Motor neuron (in vitro differentiated cells): ENCODE data around the gene OCA2. TPM values are rescaled to one million over a fixed set of nuclear protein-coding genes. Genes with fewer than 3 reads are reported as not detected.

Experiments used
- ATAC-seq, 8 experiments: fragments of 200-7000 bp; cut with Tn5 transposase; replicated peaks in 6 of 8; 2 replicates each; pipeline ENCODE4 v1.8.0; 2021; ENCODE audit warnings: mild to moderate bottlenecking in 8 of 8, moderate library complexity in 8 of 8
- H3K27ac ChIP-seq, 2 donors: fragments of 250-450 bp; sonication (Bioruptor Pico); 2 replicates each; pipeline ENCODE4 v1.9.0; 2021; ENCODE audit warnings: antibody characterized with exemption in 2 of 2, mild to moderate bottlenecking in 2 of 2, moderate library complexity in 1 of 2
- H3K4me1 ChIP-seq, 2 donors: fragments of 250-450 bp; sonication (Bioruptor Pico); replicated peaks in 1 of 2; 2 replicates each; pipeline ENCODE4 v1.6.1; 2021; ENCODE audit warnings: antibody characterized with exemption in 2 of 2, mild to moderate bottlenecking in 2 of 2, moderate library complexity in 1 of 2
- H3K4me3 ChIP-seq, 5 donors: fragments of 250-450 bp; sonication (Bioruptor Pico); 2 replicates each; pipeline ENCODE4 v1.9.0; 2021; ENCODE audit warnings: antibody characterized with exemption in 5 of 5, mild to moderate bottlenecking in 5 of 5, moderate library complexity in 4 of 5
- WGBS, 10 experiments: fragments of 450-650 bp; shearing (Covaris generic); methylation state at CpG; one replicate each; pipeline ENCODE4 v1.0.0; 2022; 5-methylcytosine and 5-hydroxymethylcytosine counted together
- in situ Hi-C, 9 experiments: fragments of 400-800 bp; cut with MboI; loops; one replicate each; pipeline ENCODE4 v1.15.0; 2021; ENCODE audit warnings: low sequenced_read_pairs in 9 of 9, low pct_unique_long_range_greater_than_20kb in 2 of 9; ENCODE audit not compliant: unreplicated experiment in 9 of 9
- total RNA-seq, 8 experiments: library from RNA; unstranded; fragments of 300-600 nt; gene quantifications; 2 replicates each; pipeline versions ENCODE4 v1.2.3 to v1.2.4, GENCODE V29; 2022

The OCA2 gene
- total RNA-seq, 8 experiments from 2014 or later: 0.16 to 1.9 (median 0.29) TPM; not detected in 2

- Histone ChIP-seq H3K4me3 (no peak overlapping the region), H3K27ac (no peak overlapping the region), H3K4me1 (peaks cover 6 to 9% of the 10 kb centered on the region in 2 donors)
- WGBS, 10 experiments: 22 to 94% (median 73%) methylated on average over 2 to 5 of the region's 5 CpGs; no CpG with 5 or more reads in 1 of the 10 experiments
- no peak for ATAC-seq
- in situ Hi-C loops: no loop called here
Observed at GRCh38 chr15:27871902-27872260, 227.2 kb downstream of the OCA2 start.

DNA sequence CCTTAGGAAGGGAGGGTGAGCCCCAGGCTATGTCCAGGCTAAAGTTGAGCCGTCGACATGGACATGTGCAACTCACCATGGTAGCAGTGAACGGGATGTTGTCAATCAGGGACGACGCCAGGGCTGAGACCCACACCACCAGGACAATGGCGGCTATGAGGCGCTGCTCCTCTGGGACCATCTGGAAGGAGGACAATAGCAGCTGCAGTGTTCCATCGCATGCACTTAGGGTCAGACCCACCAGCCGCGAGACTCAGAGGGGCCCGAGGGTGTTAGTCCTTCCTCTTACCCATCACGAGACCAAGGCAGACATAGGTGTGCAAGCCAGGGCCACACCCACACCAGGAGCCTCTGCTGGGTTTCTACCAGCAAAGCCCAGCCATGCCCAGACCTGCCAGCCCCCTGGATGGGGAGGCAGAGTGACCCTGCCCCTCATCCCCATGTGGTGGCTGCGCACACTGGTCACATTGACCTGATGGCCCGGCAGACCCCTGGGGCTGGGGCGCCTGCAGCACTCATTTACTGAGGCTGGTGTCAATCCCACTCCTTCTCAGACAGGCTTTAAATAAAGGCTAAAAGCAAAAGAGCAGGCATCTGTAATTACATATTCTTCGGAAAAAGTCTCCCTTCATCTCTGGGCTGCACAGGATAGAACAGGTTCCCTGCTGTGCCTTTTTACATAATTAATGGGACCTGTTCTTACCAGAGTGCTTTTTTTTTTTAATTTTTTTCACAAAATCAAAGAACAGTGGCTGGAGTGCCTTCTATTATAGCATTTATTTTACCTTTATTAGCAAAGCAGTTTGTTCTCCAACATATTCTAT, 227.8 kb downstream of the OCA2 start:
- 37 to 95% (median 69%) methylated on average over 1 to 4 of the region's 16 CpGs; no CpG with 5 or more reads in 4 of the 10 experiments for WGBS, 10 experiments
- in situ Hi-C loops: no loop called here
- H3K27ac ChIP-seq: peak overlapping the region in 1 of 2 donors; percentile 46

DNA sequence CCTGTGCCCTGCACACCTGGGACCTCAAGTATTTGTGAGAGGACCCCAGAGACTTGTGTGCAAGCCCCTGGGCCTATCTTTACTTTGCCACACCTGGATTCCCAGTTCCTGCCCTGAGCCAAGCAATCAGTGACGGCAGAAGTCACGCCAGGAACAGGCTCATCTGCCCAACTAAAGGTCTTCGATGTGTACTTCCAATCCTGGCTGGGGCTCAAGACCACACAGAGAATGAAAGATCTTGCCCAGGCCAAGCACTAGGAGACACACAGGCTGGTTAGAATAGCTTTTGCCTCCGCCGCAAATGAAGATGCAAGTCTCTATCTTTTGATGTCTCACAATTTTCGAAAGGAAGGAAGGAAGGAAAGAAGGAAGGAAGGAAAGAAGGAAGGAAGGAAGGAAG, 228.8 kb downstream of the OCA2 start:
- in situ Hi-C loops: no loop called here
- no peak overlapping the region for H3K27ac ChIP-seq
- H3K4me1 ChIP-seq: peaks cover 6 to 9% of the 10 kb centered on the region in 2 donors
- H3K4me3 ChIP-seq: no peak overlapping the region
- WGBS, 10 experiments: 10 to 90% (median 72%) methylated on average over 2 to 5 of the region's 6 CpGs; no CpG with 5 or more reads in 4 of the 10 experiments
- no peak for ATAC-seq

More for the DNA sequence above, 227.8 kb downstream of the OCA2 start:
- peaks cover 6 to 9% of the 10 kb centered on the region in 2 donors for H3K4me1 ChIP-seq
- H3K4me3 ChIP-seq: no peak overlapping the region
- peak in 5 of 8 experiments; percentile 29 to 88 (median 85) for ATAC-seq

DNA sequence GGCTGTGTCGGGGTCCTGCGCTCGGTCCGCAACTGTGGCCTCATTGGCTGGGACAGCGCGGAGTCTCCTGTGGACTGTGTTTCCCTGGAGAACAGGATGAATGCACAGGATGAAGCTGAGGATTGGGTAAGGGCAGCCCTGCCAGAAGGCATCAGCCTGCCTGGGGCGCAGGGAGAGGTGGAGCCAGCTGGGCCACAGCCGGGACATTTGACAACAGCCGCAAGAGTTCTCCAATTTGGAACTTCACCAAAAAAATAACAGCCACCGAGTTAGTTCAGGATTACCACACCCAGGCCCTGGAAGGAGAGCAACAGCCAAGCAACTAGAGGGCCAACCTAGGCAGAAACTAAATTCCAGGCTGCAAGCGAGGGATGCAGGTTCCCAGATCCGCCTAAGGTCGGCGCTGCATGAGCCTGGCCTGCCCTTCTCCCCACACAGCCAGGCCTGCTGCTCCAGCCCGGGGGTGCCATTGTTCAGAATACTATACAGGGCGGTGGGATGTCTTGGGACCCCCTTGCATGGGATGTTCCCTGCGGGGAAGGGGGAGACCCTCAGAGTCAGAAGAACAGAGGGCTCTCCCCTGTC, 229.3 kb downstream of the OCA2 start:
- ATAC-seq: no peak
- in situ Hi-C loops: no loop called here
- 17 to 100% (median 75%) methylated on average over 1 to 9 of the region's 17 CpGs; no CpG with 5 or more reads in 3 of the 10 experiments for WGBS, 10 experiments
- no peak overlapping the region for H3K4me3 ChIP-seq
- no peak overlapping the region for H3K27ac ChIP-seq
- peaks cover 6 to 9% of the 10 kb centered on the region in 2 donors for H3K4me1 ChIP-seq

DNA sequence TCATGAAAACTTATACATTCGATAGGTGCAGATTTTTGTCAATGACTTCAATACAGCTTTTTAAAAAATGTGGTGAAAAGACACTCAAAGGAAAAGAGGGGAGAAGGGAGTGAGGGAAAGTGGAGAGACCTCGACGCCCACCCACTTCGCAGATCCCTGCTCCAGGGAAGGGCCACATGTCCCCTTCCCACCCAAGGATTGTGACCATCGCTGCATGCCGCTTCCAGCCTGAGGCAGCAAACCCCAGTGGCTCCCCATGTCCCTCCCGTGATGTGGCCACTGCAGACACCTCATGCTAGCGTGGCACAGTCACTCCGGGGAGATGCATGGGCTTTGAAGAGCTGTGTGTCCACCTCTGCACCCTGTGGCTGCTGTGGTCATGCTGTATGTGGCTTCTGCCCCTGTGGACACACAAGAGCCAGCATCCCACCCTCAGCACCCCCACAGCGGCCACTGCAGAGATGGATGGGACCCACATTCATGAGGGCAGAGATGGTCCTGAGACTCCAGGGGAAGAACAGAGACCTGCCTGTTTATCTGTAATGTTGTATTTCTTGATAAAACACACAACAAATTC, 230.2 kb downstream of the OCA2 start:
- in situ Hi-C loops: no loop called here
- Histone ChIP-seq H3K4me3 (no peak overlapping the region), H3K27ac (no peak overlapping the region), H3K4me1 (peaks cover 6 to 9% of the 10 kb centered on the region in 2 donors)
- no peak for ATAC-seq
- 88 to 100% (median 90%) methylated on average over 1 to 5 of the region's 10 CpGs; no CpG with 5 or more reads in 7 of the 10 experiments for WGBS, 10 experiments

GRCh38 chr15:27867861-27868260, 231.3 kb downstream of the OCA2 start:
- WGBS, 10 experiments: 10 to 100% (median 64%) methylated on average over 1 to 6 of the region's 7 CpGs; no CpG with 5 or more reads in 2 of the 10 experiments
- Histone ChIP-seq H3K27ac (no peak overlapping the region), H3K4me3 (no peak overlapping the region), H3K4me1 (peaks cover 6 to 9% of the 10 kb centered on the region in 2 donors)
- in situ Hi-C loops: no loop called here
- ATAC-seq: no peak

DNA sequence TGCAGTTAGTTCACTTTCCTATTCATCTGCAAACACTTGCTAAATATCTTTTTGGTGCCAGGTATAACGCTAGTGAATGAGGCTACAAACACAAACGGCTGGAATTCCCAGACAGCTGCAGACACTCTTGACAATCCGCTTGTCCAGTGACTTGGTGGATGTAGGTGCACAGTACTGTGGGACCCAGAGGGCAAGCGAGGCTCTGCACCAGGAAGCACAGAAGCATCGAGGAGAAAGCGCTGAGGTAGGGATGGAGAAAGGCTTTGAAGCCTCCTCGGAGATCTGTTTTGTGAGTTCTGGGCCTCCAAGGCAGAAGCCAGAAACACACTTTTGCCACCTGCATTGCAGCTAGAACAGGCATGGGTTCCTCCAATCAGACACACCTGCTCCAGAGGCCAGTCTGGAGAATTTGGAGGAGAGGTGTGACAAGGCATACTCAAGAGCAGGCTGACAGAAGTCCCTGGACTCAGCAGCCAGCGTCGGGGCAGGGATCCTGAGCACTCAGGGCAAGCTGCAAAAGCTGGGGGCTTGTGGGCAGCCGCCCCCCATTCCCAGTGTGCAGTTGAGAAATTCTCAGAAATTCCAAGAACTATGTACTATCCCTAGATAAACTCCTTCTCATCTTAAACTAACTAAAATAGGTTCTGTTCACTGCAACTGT, 232.5 kb downstream of the OCA2 start:
- in situ Hi-C loops: no loop called here
- 0 to 93% (median 60%) methylated on average over 1 to 10 of the region's 10 CpGs; no CpG with 5 or more reads in 1 of the 10 experiments for WGBS, 10 experiments
- no peak overlapping the region for H3K4me3 ChIP-seq
- no peak for ATAC-seq
- H3K27ac ChIP-seq: no peak overlapping the region
- peaks cover 6% of the 10 kb centered on the region in 2 donors for H3K4me1 ChIP-seq

DNA sequence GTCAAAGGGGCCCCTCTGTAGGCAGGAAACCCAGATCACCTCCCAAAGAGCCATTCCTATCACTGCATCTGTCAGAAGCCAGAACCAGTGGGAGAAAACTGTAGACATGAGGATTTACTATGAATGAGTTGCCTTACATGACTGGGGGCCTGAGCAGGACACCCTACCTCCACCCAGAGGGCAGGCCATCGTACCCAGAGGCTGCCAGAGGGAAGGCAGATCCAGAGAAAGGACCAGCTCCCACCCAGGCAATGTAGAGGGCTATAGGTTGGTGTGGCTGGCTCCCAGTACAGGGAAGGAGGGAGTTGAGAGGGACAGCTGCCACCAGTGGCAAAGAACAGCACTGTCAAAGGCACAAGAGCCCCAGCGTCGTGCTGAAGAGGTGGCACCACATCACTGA, 233.2 kb downstream of the OCA2 start:
- H3K27ac ChIP-seq: no peak overlapping the region
- ATAC-seq: no peak
- in situ Hi-C loops: no loop called here
- WGBS, 10 experiments: 0 to 86% (median 60%) methylated on average over 2 to 3 of the region's 3 CpGs; no CpG with 5 or more reads in 7 of the 10 experiments
- no peak overlapping the region for H3K4me3 ChIP-seq
- H3K4me1 ChIP-seq: peaks cover 0 to 1% of the 10 kb centered on the region in 2 donors

DNA sequence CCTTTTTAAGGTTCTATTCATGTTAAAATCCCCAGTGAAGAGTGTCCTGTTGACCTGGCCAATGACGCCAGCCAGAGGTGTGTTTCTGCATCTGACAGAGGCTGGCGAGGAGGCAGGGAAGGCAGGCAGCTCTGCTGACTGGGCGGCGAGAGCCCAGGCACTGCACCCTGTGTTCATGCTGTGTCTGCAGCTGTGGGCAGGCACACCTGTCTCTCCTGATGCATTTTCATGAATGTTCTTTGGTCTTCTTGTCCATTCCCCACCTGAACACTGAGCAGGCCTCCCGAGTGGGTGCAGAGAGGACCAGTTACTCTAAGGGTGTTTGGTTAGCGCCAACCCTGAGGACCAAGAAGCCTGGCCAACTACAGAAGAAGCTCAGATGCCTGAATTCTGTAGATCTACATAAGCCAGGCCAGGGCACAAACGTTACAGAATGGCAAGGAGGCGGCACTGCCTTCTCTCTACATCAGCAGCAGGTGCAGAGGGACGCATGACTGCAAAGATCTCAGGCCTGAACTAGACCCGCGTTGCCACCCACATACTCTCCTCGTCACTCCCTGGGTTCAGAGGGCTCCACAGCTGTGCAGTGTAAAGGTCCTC, 233.7 kb downstream of the OCA2 start:
- in situ Hi-C loops: no loop called here
- H3K4me3 ChIP-seq: no peak overlapping the region
- no peaks in the 10 kb centered on the region for H3K4me1 ChIP-seq
- H3K27ac ChIP-seq: no peak overlapping the region
- WGBS, 10 experiments: 60 to 100% (median 69%) methylated on average over 1 to 4 of the region's 12 CpGs; no CpG with 5 or more reads in 5 of the 10 experiments
- no peak for ATAC-seq

DNA sequence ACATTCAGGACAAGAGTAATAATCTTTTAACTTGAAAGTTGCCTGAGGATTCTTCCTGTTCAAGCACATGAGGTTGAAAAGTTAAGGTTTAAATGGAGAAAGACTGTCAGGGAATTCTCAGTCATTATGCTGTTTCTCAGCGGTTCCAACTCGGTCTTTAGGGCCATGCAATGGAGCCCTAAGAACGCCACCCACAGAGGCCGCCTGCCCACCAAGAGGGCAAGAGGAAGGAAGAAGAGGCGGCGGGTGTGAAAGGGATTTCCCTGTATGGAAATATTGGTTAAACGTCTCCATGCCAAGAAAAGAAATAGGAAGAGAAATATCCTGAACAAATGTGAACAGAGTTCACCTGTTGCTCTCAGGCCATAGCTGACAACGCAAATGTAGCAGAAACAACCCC, 234.4 kb downstream of the OCA2 start:
- H3K4me1 ChIP-seq: no peaks in the 10 kb centered on the region
- ATAC-seq: no peak
- no peak overlapping the region for H3K4me3 ChIP-seq
- WGBS, 10 experiments: 0 to 100% (median 80%) methylated on average over 1 to 7 of the region's 8 CpGs; no CpG with 5 or more reads in 1 of the 10 experiments
- no peak overlapping the region for H3K27ac ChIP-seq
- in situ Hi-C loops: no loop called here

DNA sequence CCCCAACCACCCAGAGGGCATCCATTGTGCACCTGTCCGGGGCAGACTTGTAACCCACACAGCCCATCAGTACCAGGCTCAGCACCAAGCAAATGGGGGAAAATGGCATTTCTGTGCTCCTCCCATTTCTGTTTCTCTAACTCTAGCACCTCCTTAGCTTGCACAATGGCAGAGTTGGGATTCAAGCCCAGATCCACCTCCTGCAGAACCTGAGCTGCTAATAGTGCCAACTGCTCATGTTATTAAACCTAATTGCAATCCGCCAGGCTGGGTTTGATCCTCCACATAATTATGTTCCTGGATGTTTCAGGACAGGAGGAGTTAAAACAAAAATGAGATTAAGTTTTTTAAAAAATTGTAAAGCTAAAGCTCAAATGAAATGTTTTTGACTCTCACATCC, 235.0 kb downstream of the OCA2 start:
- no peak overlapping the region for H3K4me3 ChIP-seq
- in situ Hi-C loops: no loop called here
- H3K4me1 ChIP-seq: no peaks in the 10 kb centered on the region
- no peak overlapping the region for H3K27ac ChIP-seq
- no peak for ATAC-seq
- 20 to 100% (median 86%) methylated on average over 1 of the region's 2 CpGs; no CpG with 5 or more reads in 5 of the 10 experiments for WGBS, 10 experiments

- ATAC-seq: no peak
- WGBS, 10 experiments: 80 to 93% (median 80%) methylated on average over 1 to 3 of the region's 6 CpGs; no CpG with 5 or more reads in 6 of the 10 experiments
- Histone ChIP-seq H3K27ac (no peak overlapping the region), H3K4me1 (no peaks in the 10 kb centered on the region), H3K4me3 (no peak overlapping the region)
- in situ Hi-C loops: no loop called here
Observed at GRCh38 chr15:27863000-27863399, 236.1 kb downstream of the OCA2 start.
